Embryonic facial prominence (tissue), 1 donor: ENCODE measurements around the gene PIGS.

Source experiments
- DNase-seq: peaks from one replicate; pipeline ENCODE4 v3.0.0-alpha.2; 2016; ENCODE audit errors: extremely low spot score

PIGS gene

GRCh38 chr17:28506763-28507487, 64.4 kb downstream of the PIGS start:
- DNase-seq, result no peak

GRCh38 chr17:28505986-28506665, 65.2 kb downstream of the PIGS start, which contains the start of gene FOXN1:
TSS of gene FOXN1 (plus strand) at chr17:28506348. CDS start at chr17:28523970, 17,622 bp downstream.
- DNase-seq, result no peak

DNA sequence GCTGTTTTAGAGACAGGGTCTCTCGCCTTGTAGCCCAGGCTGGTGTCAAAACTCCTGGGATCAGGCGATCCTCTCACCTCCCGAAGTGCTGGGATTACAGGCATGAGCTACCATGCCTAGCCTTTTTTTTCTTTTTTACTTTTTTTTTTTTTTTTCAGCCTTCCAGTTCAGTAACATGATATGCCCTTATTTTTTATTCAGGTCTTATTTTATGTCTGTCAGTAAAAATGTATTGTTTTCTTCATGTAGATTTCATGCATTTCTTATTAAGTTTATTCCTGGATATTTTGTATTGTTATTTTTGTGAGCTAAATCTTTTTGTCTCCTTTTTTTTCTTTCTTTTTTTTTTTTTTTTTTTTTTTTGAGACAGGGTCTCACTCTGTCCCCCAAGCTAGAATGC, 67.9 kb downstream of the PIGS start:
- DNase-seq, result no peak
